Neural crest cell (in vitro differentiated cells): Measurements from ENCODE around the gene GGTLC2. TPM values are rescaled to one million over a fixed set of nuclear protein-coding genes. Genes with fewer than 3 reads are reported as not detected.
A peak's percentile ranks its signal among the peaks of the same experiment; 100 is the strongest.
"Not testable (repeated sequence)": the region's sequence is repeated elsewhere in the genome, so short reads cannot be mapped to it uniquely, and the experiment has no call there.

Experiments
- DNase-seq: peaks from one replicate; pipeline ENCODE4 v3.0.0; 2021; ENCODE audit warnings: low read depth, mixed read lengths, low spot score
- H3K27ac Mint-ChIP-seq: one replicate; pipeline ENCODE4 v1.8.0; 2021; ENCODE audit warnings: mild to moderate bottlenecking, mixed read lengths; ENCODE audit not compliant: unreplicated experiment
- H3K27me3 Mint-ChIP-seq: 2 replicates; pipeline ENCODE4 v1.8.0; 2021; ENCODE audit warnings: low read depth, mild to moderate bottlenecking, mixed read lengths
- H3K36me3 Mint-ChIP-seq: 2 replicates; pipeline ENCODE4 v1.8.0; 2021; ENCODE audit warnings: low read depth, mild to moderate bottlenecking, mixed read lengths
- H3K4me1 Mint-ChIP-seq: 2 replicates; pipeline ENCODE4 v1.8.0; 2021; ENCODE audit warnings: mixed read lengths
- H3K4me3 Mint-ChIP-seq: one replicate; pipeline ENCODE4 v1.8.0; 2021; ENCODE audit warnings: mild to moderate bottlenecking, mixed read lengths
- H3K9me3 Mint-ChIP-seq: 2 replicates; pipeline ENCODE4 v1.8.0; 2021; ENCODE audit warnings: mixed read lengths
- CTCF ChIP-seq: fragments of 200-600 bp; sonication (generic); conservative IDR thresholded peaks from 2 replicates; pipeline ENCODE4 v1.5.0; 2021; ENCODE audit warnings: antibody characterized with exemption, mild to moderate bottlenecking
- total RNA-seq: library from RNA; stranded (reverse); gene quantifications from 2 replicates; pipeline ENCODE4 v1.2.1, GENCODE V29; 2021

GGTLC2 gene
- total RNA-seq, 1 donor from 2014 or later, result not detected

- peaks cover 2% of the 10 kb centered on the region for H3K9me3 Mint-ChIP-seq
- no peak for TF ChIP-seq CTCF
- no peaks in the 10 kb centered on the region for H3K36me3 Mint-ChIP-seq
- no peak overlapping the region for H3K4me3 Mint-ChIP-seq
- H3K4me1 Mint-ChIP-seq, result peaks cover 9% of the 10 kb centered on the region
- DNase-seq, result no peak
- H3K27me3 Mint-ChIP-seq, result peaks cover 77% of the 10 kb centered on the region
- H3K27ac Mint-ChIP-seq, result peak overlapping the region; percentile 57
Measured at GRCh38 chr22:22614065-22614464, 30.3 kb upstream of the GGTLC2 start.

DNA sequence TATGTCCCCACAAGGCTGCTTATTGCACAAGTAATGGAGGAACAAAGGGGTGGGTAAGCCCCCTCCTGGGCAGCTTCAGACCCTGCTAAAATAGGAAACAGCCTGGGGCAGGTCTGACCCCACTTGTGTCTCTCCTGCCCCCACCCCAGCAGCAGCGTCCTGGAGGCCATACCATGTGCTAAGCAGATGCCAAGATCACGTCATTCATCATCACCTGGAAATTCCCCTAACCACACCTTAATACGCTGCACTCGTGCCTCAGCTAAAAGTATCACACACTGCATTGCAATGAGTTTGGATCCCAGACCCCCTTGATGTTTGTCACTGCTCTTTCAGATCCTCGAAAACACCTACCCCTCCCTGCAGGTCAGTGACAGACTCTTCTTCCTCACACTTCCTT lies 27.8 kb upstream of the GGTLC2 start:
- TF ChIP-seq CTCF, result no peak
- H3K27ac Mint-ChIP-seq, result no peak overlapping the region
- no peak overlapping the region for H3K4me3 Mint-ChIP-seq
- DNase-seq, result no peak
- no peaks in the 10 kb centered on the region for H3K36me3 Mint-ChIP-seq
- H3K4me1 Mint-ChIP-seq, result peaks cover 9% of the 10 kb centered on the region
- H3K27me3 Mint-ChIP-seq, result peaks cover 75% of the 10 kb centered on the region
- H3K9me3 Mint-ChIP-seq, result peaks cover 2% of the 10 kb centered on the region

- peaks cover 61% of the 10 kb centered on the region for H3K27me3 Mint-ChIP-seq
- TF ChIP-seq CTCF, result no peak
- no peak overlapping the region for H3K4me3 Mint-ChIP-seq
- peaks cover 9% of the 10 kb centered on the region for H3K4me1 Mint-ChIP-seq
- no peaks in the 10 kb centered on the region for H3K36me3 Mint-ChIP-seq
- no peak overlapping the region for H3K27ac Mint-ChIP-seq
- DNase-seq, result no peak
- peaks cover 2% of the 10 kb centered on the region for H3K9me3 Mint-ChIP-seq
Measured at GRCh38 chr22:22618448-22618847, 26.0 kb upstream of the GGTLC2 start.

GRCh38 chr22:22618923-22619322 lies 25.5 kb upstream of the GGTLC2 start:
- Mint-ChIP-seq H3K4me1 (peaks cover 9% of the 10 kb centered on the region), H3K4me3 (no peak overlapping the region), H3K27me3 (peaks cover 65% of the 10 kb centered on the region), H3K27ac (no peak overlapping the region), H3K36me3 (no peaks in the 10 kb centered on the region), H3K9me3 (peaks cover 2% of the 10 kb centered on the region)
- DNase-seq, result no peak
- no peak for TF ChIP-seq CTCF

DNA sequence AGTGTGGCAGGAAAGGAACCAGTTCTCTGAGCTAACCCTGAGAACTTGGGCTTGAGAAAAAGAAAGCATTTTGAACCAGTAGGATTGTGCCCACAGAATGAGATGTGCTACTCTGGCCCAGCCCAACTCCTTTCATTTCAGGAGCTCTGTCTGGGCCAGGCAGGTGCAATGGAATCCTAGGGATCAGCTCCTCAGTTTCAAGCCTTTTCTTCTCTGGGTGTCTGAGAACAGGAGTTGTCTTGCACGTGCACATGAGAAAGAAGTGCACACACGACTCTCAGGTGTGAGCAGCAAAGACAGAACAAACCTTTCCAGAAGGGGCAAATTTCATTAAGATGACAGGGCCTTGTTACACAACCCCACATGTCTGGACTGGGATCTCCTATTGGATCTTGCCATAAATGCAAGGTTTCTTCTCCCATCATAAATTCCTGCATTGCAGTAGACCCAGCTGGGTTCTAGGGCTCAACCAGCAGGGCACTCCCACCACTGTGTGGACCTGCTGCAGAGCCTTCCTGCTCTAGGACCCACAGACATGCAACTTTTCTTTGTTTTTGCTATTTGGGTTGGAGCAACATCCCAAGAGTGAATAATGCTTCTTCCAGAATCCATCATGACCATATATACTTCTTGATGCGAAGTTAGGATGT lies 24.5 kb upstream of the GGTLC2 start:
- H3K4me1 Mint-ChIP-seq, result peaks cover 9% of the 10 kb centered on the region
- no peak for TF ChIP-seq CTCF
- no peak overlapping the region for H3K4me3 Mint-ChIP-seq
- peaks cover 2% of the 10 kb centered on the region for H3K9me3 Mint-ChIP-seq
- peaks cover 60% of the 10 kb centered on the region for H3K27me3 Mint-ChIP-seq
- H3K36me3 Mint-ChIP-seq, result no peaks in the 10 kb centered on the region
- DNase-seq, result no peak
- no peak overlapping the region for H3K27ac Mint-ChIP-seq

- H3K9me3 Mint-ChIP-seq, DNase-seq, H3K36me3 Mint-ChIP-seq, H3K27me3 Mint-ChIP-seq, H3K4me1 Mint-ChIP-seq, H3K27ac Mint-ChIP-seq, H3K4me3 Mint-ChIP-seq: not testable (repeated sequence)
Measured at GRCh38 chr22:22628546-22629495, 15.6 kb upstream of the GGTLC2 start.

GRCh38 chr22:22631223-22631652 lies 13.2 kb upstream of the GGTLC2 start:
- not testable (repeated sequence) for H3K27me3 Mint-ChIP-seq, H3K9me3 Mint-ChIP-seq, H3K36me3 Mint-ChIP-seq, H3K4me1 Mint-ChIP-seq, H3K4me3 Mint-ChIP-seq
- DNase-seq, result peak; percentile 13
- H3K27ac Mint-ChIP-seq, result peak overlapping the region; percentile 50

GRCh38 chr22:22632226-22632625 lies 12.2 kb upstream of the GGTLC2 start:
- H3K27ac Mint-ChIP-seq, H3K36me3 Mint-ChIP-seq, H3K27me3 Mint-ChIP-seq, H3K9me3 Mint-ChIP-seq, H3K4me3 Mint-ChIP-seq, H3K4me1 Mint-ChIP-seq, DNase-seq: not testable (repeated sequence)
